NCI-H446 (cell line): ENCODE data around the gene ZCCHC14.

Experiments
- DNase-seq, 2 experiments: peaks; one replicate each; lab custom pipeline; 2025; lab: John Stamatoyannopoulos, UW

The ZCCHC14 gene

DNA sequence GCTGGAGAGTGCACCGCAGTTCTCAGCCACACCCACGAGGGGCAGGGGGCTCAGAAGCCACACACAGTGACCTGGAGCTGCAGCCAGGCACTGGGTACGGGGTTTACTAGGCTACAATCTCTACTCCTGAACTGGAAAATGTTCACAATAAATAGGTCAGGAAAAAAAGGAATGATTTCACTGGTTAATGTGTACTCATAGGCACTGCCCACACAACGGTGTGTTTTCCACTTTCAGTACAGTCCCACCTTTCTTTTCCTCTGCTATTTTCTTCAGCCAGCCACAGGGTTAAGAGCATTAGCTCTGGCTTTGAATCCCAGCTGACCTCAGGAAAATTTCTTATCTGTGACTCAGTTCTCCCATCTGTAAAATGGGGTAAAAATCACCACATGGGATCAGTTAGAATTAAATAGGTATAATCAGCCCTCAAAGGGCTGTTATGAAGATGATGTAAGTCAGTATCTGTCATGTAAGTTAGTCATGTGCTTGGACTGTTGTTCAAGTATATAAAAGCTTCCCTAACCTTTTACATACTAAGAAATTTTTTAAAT, 35.7 kb downstream of the ZCCHC14 start:
- DNase-seq = no peak

DNA sequence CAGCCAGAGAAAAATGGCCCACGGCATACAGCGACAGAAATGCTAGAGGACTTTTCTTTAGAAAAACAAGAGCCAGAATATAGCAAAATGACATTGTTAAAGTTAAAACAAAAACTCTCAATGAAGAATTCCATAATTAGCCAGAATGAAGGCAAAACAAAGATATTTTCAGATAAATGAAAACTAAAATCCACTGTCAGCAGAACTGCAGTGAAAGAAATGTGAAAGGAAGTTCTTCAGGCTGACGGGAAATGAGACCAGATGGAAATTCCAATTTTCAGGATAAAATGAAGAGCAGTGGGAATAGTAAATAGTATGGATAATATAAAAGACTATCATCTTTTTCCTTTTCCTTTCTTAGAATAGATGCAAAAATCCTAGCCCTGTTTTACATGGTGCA, 38.4 kb downstream of the ZCCHC14 start:
- no peak for DNase-seq

DNA sequence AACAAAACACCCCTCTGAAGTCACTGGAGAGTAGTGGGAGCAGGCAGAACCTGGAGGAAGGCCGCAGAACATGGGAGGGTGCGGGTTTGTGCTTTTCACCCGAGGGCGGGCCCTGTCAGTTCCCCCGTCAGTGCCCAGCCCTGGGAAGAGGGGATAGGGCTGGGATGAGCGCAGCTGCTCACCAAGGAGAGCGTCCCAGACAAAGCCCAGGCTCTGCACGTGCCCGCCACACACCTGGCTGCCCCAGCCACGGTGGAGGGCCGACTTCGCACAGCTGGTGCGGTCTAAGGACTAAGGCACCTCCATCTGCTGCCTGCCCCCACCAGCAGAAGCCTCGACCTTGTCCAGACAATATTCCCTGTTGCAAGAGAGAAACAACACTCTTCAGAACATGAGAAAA, 39.5 kb downstream of the ZCCHC14 start:
- no peak for DNase-seq

DNA sequence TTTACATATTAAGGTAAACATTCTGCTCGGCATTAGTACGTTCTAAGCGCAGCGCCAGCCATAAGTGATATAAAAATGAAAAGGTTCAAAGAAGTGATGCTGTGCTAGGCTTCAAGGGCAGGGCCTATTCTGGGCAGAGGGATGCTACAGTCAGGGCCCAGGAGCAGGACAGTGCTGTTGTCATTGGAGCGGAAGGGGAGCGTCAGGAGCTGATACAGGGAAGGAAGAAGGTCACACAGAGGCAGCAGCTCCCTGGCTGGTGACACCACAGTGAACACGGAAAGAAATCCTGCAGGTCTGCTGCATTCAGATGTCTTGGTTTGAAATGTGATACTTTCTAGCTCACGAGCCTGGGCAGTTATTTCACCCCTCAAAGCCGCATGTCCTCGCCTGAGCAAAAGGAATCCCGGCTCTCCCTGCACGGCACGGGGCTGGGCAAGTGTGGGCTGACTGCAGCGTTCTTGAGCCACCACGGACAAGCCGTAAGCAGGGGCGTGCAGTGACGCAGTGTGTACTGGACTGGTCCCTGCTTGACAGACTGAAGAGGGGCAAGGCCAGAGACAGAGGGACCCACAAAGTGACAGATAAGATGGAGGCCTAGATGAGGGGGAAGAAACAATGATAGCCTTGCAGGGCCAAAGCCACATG, 41.1 kb downstream of the ZCCHC14 start:
- DNase-seq = no peak

DNA sequence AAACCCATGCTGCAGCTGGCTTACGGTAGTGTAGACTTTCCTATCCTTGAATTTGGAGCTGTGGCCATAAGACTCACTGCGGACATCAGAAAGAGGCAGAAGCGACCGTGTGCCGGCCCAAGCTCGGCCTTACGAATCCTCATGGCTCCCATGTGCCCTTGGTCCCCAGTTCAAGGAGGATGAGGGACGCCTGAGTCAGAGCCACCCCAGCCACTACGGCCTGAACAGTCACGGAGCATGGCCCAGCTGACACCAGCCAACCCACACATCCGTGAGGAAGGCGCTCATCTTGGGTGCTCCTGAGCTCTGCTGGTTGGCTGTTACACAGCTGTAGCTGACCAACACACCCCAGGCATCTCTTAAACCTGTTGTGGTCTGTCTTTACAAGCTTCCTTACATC, 44.0 kb downstream of the ZCCHC14 start:
- DNase-seq = no peak

DNA sequence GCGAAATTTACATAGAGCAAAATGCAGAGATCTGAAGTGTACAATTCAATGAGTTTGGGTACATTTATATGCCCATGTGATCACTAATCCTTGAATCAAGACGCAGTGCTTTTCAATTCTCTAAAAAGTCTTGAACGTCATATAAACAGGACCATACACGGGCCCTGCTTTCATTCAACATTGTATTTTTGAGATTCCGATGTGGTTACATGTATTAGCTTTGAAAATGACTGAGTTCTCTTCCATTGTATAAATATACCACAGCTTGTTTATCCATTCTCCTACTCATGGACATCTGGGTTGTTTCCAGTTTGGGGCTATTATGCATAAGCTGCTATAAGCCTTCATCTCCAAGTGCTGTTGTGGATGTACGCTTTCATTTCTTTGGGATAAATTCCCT, 45.5 kb downstream of the ZCCHC14 start:
- DNase-seq = no peak

DNA sequence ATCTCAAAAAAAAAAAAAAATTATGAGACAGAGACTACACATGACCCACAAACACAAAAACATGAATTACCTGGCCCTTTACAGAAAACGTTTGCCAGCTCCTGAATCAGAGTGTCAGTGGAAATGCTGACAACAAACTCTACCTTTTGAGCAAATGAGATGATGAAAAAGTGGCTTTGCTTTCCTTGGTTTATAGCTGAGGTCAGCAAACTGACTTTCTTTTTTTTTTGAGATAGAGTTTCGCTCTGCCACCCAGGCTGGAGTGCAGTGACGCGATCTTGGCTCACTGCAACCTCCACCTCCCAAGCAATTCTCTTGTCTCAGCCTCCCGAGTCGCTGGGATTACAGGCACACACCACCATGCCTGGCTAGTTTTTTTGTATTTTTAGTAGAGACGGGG, 46.3 kb downstream of the ZCCHC14 start:
- DNase-seq = no peak

DNA sequence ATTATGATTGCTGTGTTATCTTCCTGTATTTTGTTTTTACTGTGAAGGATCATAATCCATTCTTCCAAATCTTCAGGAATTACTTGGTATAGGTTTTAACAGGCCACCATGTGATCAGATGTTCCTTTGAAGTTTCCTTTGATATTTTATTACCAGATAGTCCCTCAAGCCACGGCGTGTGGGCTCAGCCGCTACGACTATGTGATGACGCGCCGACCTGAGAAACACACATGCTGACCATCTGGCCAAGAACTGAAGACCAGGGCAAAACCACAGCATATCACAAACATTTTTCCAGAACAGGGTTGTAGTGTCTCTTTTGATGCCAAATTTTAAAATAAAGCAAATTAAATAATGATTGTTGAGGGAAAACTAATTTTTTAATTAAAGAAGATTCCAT, 47.3 kb downstream of the ZCCHC14 start:
- no peak for DNase-seq

DNA sequence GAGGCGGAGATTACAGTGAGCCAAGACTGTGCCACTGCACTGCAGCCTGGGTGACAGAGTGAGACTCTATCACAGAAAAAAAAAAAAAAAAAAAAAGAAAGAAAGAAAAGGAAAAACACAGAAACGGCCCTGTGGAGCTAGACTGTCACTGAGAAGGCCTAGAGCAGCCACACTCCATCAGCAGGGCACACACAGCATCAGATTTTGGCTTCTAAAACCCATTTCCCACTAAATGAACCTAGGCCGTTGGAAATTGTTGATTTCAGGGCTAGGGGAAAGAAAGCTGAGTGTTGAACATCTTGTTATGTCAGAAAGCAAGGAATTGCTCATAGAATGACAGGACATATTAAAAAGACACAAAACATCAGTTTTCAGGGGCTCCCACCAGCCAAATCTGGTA, 48.9 kb downstream of the ZCCHC14 start:
- DNase-seq = no peak

DNA sequence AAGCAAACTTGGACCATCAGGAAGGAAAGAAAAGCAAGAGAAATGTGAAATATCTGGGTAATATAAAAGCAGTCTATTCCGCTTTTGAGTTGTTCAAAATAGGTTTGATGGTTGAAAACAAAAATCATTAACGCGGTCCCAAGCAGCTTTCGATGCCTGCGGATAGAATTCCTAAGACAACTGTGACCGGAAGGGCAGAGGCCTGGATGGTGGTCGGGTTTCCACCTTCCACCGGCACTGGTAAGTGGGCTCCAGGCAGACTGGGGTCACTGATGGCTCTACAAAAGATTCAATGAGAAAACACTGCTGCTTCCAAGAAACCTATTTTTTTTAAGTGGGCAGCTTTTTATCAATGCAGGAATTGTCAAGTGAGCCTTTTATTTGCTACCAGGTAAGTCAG, 49.8 kb downstream of the ZCCHC14 start:
- no peak for DNase-seq

DNA sequence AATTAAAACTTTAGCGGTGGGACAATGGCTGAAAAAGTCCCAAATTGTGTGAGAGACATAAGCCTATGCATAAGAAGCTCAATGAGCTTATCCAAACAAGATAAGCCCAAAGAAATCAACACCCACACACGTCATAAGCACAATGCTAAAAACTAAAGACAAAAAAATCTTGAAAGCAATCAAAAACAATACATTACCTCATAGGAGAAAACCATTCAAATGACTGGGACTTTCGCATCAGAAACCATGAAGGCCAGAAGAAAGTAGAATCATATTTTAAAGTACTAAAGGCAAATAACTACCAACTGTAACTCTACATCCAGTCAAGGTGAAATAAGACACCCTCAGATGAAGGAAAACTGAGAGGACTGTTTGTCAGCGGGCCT, 50.2 kb downstream of the ZCCHC14 start:
- DNase-seq = no peak

DNA sequence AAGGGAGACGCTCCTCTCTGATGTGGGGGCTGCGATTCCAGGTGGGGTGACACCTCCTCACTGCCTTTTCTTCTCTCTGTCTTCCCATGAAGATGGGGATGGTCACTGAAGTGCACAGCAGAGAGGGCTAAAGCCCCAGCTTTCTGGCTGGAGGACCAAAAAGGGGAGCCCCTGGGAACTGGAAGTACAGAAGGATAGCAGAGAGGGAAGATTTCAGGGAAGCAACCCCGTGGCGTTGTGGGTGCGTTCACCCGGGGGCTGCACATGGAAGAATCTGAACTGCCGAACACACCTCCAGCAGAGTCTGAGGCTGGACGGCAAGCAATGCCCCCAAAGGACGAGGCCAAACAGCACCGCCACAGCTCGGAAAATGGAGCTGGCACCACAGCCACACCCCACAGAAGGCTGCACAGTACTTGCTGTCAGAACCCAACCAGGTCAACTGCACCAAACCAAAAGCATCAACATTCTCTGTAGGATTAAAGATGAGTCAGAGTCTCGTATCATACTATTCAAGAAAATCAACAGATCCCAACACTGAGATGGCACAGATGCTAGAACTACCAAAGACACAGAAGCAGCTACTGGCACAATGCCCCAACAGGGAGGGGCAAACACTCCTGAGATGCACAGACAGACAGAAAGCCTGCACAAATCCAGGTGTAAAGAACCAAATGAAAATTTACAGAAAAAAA, 50.8 kb downstream of the ZCCHC14 start:
- DNase-seq = no peak

DNA sequence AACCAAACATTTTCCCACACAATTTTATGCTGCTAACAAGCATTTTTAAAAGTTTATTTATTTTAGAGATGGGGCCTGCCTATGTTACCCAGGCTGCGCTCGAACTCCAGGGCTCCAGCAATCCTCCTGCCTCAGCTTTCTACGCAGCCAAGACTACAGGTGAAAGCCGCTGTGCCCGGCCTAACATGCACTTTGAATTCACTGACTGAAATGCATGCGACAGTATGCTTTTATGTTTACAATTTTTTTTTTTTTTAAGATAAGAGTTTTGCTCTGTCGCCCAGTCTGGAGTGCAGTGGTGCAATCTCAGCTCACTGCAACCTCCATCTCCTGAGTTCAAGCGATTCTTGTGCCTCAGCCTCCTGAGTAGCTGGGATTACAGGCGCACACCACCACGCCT, 52.9 kb downstream of the ZCCHC14 start:
- DNase-seq = no peak

DNA sequence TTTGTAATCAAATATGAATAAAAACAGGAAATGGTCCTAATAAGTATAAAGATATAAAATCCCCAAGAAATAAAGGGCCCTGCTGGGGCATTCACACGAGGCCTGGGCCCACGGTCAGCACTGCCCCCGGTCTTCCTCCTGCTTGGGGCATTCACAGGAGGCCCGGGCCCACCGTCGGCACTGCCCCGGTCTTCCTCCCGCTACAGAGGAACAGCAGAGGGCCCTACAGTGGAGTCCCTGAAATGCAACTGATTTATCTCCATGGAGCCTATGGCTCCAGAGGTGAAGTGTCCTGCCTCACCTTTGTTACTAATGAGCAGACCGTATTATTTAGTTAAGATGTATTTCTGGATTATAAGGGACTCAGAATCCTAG, 54.2 kb downstream of the ZCCHC14 start:
- no peak for DNase-seq

DNA sequence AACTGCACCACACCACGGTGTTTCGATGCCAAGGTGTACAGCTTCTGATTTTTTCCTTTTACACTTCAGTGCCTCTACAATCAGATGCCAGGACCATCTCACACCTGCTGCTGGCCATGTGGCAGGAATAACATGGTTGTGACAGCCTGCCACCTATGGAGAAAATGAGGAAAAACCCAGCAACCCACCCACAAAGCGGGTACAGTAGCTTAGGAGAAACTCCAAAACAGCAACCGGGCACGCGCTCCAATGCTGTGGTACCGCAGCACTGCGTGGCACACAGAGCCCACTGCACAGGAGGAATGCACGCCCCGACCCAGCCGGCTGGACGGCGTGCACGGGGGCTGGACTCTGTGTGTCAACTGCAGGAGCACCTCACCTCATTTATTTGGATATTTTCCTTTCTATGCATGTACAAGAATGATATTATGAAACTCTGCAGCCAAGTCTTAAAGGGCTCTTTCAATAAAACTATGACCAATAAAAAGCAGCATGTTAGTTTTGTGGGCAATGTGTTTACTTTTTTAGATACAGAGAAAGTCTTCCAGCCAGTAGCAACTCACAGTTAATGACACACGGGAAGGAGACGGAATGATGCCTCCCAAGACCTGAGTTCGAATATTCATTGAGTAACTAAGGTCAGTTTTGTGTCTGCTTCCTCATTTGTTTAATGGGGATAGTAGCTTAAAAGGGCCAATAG, 54.8 kb downstream of the ZCCHC14 start:
- no peak for DNase-seq

DNA sequence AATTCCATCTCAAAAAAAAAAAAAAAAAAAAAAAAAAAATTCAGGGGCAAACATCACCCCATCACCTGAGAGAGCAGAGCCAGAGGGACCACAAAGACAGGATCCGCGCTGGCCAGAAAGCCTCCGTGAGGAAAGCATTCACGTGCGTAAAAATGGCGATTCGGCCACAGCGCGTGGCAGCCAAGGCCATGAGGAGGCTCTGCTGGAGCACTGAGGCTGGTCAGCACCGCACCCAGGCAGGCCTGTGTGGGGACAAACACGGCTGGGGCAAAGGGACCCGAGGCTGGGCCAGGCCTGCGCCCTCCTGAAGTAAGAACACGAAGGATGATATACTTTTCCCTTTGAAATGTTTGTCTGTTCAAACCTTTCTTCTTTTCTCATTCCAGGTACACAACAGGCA, 55.5 kb downstream of the ZCCHC14 start:
- DNase-seq = no peak

DNA sequence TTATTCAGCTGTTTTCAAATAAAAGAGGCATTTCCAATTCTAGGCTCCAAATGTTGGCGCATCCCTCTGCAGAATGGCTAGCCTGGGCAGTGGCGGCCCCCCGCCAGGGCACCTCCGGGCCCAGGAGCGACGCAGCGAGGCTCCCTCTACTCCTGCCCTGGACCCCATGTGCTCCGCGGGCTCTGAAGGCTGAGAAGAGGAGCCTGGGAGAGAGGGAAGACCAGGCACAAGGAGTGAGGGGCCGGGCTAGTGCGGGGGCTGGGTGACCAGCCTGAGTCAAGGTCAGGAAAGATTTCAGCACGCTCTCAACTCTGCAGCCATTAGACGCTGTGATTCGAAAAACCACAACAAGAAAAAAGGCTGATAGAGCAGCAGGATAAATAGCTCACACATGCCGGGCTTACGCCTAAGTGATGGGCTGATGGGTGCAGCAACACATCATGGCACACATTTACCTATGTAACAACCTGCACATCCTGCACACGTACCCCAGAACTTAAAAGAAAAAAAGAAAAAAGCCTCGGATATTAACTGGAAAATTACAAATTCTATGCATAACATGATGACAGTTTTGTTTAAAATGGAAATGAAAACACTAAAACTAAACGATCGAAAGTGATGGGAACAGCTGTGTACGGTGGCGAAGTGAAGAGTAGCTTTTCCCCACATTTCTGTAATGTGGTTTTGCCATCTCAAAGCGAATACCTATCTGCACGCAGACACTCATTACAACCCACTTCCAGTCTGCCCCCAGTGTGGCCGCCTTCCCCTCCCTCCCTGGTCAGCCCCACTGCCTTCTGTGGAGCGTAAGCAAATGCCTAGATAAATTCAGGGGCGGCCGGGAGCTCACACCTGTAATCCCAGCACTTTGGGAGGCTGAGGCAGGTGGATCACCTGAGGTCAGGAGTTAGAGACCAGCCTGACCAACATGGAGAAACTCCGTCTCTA, 56.3 kb downstream of the ZCCHC14 start:
- DNase-seq = no peak

DNA sequence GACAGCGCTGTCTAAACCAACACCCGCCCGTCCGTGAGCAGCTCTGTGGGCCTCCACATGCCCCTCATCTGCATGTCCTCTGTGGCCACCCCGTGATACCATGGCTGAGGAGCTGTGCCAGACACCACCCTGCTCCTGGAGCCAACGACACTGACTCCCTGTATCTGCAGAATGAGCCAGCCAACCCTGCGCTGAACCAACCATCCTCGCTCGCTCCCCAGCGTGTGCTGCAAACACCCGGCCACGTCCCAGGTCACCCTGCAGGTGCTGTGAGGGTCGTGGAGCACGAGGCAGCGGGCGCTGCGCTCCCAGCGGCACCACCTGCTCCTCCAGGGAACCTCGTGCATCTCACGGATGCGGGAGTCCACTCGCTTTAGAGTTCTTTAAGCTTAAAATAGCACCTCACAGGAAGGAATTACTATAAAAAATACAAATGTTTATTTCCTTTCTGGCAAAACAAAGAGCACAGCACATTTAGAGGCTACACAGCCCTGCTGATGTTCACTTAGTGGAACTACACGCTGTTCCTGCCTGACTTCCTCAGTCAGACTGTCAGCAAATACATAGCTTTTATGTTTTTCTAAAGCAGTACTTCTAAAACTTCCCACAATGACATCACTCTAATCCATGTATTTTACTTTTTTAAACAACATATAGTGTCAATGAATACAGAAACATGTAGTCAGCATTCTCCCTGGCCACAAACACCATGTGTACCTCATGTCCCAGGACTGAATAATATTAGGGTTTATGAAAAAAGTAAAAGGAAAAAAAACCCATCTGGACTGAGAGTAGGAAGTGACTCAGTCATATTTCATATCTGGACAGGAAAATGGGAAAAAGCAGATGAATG, 57.2 kb downstream of the ZCCHC14 start:
- DNase-seq = no peak

DNA sequence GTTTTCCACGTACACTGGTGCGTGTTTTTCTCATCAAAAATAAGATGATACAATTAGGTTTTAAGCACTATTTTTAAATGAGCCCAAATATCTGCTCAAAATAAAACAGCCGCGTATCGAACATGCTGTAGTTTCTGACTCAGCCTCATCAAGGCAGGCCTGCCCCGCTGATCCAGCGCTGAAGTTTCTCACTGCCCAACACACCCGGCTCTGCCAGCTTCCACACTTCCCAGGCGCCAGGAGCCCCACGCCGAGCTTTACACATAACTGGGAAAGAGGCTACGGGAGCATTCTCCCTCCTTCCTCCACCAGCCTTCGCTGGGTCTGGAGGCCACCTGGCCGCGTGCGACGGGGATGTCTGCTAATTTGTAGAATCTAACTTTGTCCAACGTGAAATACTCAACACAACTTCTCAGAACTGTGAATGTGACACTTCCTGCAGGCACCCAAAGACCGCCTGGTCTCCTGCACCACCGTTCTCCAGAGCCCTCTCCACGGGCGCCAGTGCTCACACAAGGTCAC, 58.6 kb downstream of the ZCCHC14 start:
- no peak for DNase-seq

DNA sequence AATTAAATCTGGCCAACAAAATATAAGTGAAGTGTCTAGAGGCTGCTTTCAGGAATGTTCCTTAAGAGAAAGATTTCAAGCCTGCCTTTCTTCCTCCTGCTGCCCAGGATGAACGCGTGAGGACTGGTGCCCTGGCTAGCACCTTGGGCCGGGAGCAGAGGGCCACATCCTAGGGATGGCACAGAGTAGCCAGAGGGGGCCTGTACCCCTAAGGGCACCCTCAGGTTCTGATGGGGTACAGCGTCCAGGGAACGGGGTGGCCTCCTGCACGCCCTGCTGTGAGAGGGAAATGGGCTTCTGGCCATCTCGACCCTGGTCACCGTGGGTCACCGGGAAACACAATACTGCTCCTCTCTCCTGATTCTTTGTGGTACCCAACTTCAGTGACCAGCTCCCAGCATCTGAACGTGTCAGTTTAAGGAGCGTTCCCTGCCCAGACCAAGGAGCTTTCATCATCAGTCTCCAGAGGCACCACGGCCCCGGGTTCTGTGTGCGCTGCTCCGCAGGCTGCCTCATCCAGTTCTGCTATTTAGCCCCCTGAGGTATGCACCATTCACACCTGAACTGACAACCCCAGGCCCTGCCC, 60.4 kb downstream of the ZCCHC14 start:
- DNase-seq = no peak

DNA sequence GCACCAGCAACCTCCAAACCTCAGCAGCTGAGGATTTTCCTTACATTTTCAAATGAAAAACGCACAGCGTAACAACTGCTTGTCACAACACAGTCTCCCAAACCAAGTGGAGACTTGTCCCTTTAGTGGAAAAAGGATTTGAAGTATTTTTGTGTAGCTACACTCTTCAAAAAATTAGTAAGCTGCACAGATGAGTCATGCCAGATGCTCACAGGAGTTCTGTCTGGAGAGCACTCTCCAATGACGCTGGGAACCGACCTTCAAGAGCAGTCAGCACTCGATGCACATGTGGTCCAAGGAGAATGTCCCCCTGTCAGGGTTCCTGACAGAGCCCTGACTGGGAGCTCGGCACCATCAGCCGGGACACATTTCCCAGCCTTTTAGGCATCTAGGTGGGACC, 60.9 kb downstream of the ZCCHC14 start:
- no peak for DNase-seq
